Lung microvascular endothelial cell (primary cell): ENCODE measurements around the gene PBXIP1. TPM values are rescaled to one million over a fixed set of nuclear protein-coding genes. Genes with fewer than 3 reads are reported as not detected.

Experiments used
- DNase-seq, 2 donors: peaks; one replicate each; pipeline versions ENCODE4 v3.0.0 to v3.0.0-alpha.2; 2010; ENCODE audit warnings: low read depth in 2 of 2
- total RNA-seq: library from RNA; depleted of rRNA; stranded (reverse); fragments of >200 nt; gene quantifications from 2 replicates; pipeline ENCODE4 v1.2.1, GENCODE V29; 2014

Gene PBXIP1
- total RNA-seq, 1 donor from 2014 or later = 83.9 TPM

DNA sequence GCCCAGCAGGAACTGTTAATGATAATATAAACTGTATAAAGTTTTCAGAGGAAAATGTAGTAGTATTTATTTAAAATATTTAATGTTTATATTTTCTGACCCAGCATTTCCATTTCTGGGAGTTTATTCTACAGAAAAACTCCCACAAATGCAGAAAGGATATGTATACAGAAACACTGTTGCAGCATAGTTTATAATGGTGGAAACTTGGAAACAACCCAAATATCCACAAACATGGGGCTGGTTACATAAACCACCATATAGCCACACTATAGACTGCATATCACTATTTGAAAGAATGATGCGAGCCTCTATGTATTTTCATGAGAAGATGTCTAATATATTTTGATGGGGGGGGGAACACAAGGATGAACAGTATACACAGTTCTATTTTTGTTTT is 54.3 kb downstream of the PBXIP1 start:
- DNase-seq = no peak

DNA sequence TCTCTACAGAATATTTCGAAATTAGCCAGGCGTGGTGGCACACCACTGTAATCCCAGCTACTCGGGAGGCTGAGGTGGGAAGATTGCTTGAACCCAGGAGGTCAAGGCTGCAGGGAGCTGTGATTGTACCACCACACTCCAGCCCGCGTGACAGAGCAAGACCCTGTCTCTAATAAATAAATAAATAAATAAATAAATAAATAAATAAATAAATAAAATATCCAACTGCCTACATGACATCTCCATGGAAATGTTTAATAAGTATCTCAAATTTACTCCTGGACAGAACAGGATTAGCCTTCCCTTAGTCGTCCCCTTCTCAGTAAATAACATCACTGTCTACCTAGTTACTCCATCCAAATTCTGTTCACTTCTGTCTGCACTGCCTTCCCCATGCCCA is 56.9 kb downstream of the PBXIP1 start:
- DNase-seq = no peak

GRCh38 chr1:154896771-154897286 is 59.1 kb downstream of the PBXIP1 start:
- DNase-seq = peak in 1 of 2 donors; percentile 96

DNA sequence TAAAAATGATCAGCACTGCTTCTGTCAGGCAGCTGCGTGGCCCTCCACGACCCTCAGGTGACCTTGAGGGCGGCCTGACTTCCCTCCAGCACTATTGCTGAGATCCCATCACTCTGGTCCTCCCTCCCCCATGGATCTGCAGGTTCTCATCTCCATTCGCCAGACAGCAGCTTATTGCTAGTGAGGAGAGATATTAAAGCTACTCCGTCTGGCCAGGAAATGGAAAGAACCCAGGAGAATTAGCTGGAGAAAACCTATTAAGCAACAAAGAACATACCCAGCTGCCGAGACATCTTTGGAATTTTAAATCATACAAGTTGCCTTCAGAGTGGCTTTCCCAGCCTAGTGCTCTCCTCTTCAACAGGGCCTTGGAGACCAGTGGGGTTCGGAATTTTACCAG is 60.1 kb downstream of the PBXIP1 start:
- no peak for DNase-seq

Other genes with a start within 250 kb of the PBXIP1 start
- 0.87 and 0.99 TPM in 2 replicates for gene KCNN3, start 85.8 kb downstream of the PBXIP1 start, total RNA-seq
- gene PMVK, start 19.4 kb downstream of the PBXIP1 start, total RNA-seq = 7.6 and 13.9 TPM in 2 replicates
- 20.5 and 42.5 TPM in 2 replicates for gene PYGO2, start 5.7 kb upstream of the PBXIP1 start, total RNA-seq
- 175 and 321 TPM in 2 replicates for gene SHC1, start 14.6 kb upstream of the PBXIP1 start, total RNA-seq
- 30.4 and 54.5 TPM in 2 replicates for gene CKS1B, start 18.6 kb upstream of the PBXIP1 start, total RNA-seq
- 18.3 and 24.2 TPM in 2 replicates for gene FLAD1, start 27.2 kb upstream of the PBXIP1 start, total RNA-seq
- 0.40 and 0.44 TPM in 2 replicates for gene LENEP, start 37.5 kb upstream of the PBXIP1 start, total RNA-seq
- gene ZBTB7B, start 46.7 kb upstream of the PBXIP1 start, total RNA-seq = 7.4 and 10.3 TPM in 2 replicates
- 0.20 TPM in 1 of 2 replicates, not detected in the other for gene DCST2, start 77.7 kb upstream of the PBXIP1 start, total RNA-seq
- gene DCST1, start 77.7 kb upstream of the PBXIP1 start, total RNA-seq = not detected in 2 replicates
- gene ADAM15, start 95.2 kb upstream of the PBXIP1 start, total RNA-seq = 82.5 and 197 TPM in 2 replicates
- 13.5 and 15.1 TPM in 2 replicates for gene EFNA4, start 107.6 kb upstream of the PBXIP1 start, total RNA-seq
- gene EFNA3, start 122.7 kb upstream of the PBXIP1 start, total RNA-seq = 0.79 and 1.3 TPM in 2 replicates
- 127 and 129 TPM in 2 replicates for gene EFNA1, start 171.8 kb upstream of the PBXIP1 start, total RNA-seq
- 36.9 and 41.8 TPM in 2 replicates for gene SLC50A1, start 179.8 kb upstream of the PBXIP1 start, total RNA-seq
- 25.5 and 34.9 TPM in 2 replicates for gene DPM3, start 184.4 kb upstream of the PBXIP1 start, total RNA-seq
- 169 and 232 TPM in 2 replicates for gene KRTCAP2, start 217.2 kb upstream of the PBXIP1 start, total RNA-seq
- gene TRIM46, start 217.8 kb upstream of the PBXIP1 start, total RNA-seq = 1.2 and 2.4 TPM in 2 replicates